HepG2 (cell line): ENCODE measurements around the gene PCSK6. TPM values are rescaled to one million over a fixed set of nuclear protein-coding genes. Genes with fewer than 3 reads are reported as not detected.
A peak's percentile ranks its signal among the peaks of the same experiment; 100 is the strongest.

Source experiments
- CHD4 ChIP-seq: fragments of 200-600 bp; sonication (generic); IDR thresholded peaks from 2 replicates; pipeline ENCODE4 v1.7.0; 2017; ENCODE audit warnings: mild to moderate bottlenecking, low read length, borderline replicate concordance
- FOXP4 ChIP-seq: sonication (generic); formaldehyde crosslinking; IDR thresholded peaks from 2 replicates; pipeline ENCODE4 v1.4.0; 2020; ENCODE audit warnings: missing genetic modification reagents
- GABPB1 ChIP-seq: IDR thresholded peaks from 2 replicates; pipeline ENCODE4 v1.6.1; 2016; ENCODE audit warnings: mild to moderate bottlenecking, missing genetic modification reagents, moderate library complexity, missing compliant biosample characterization
- JUNB ChIP-seq: sonication (generic); formaldehyde crosslinking; IDR thresholded peaks from 2 replicates; pipeline ENCODE4 v1.8.0; 2022; ENCODE audit warnings: missing genetic modification reagents, mild to moderate bottlenecking, borderline replicate concordance
- KAT8 ChIP-seq: IDR thresholded peaks from 2 replicates; pipeline ENCODE4 v1.6.1; 2016; ENCODE audit warnings: missing genetic modification reagents, missing compliant biosample characterization
- NFE2 ChIP-seq: sonication (generic); formaldehyde crosslinking; IDR thresholded peaks from 2 replicates; pipeline ENCODE4 v1.4.0; 2020; ENCODE audit warnings: missing genetic modification reagents
- RBM39 ChIP-seq: fragments of 200-400 bp; formaldehyde crosslinking; IDR thresholded peaks from one replicate; pipeline ENCODE4 v1.6.1; 2018; ENCODE audit warnings: antibody characterized with exemption, mild to moderate bottlenecking, low read depth, low read length; ENCODE audit not compliant: poor library complexity, severe bottlenecking
- ZFP36L1 ChIP-seq: sonication (generic); formaldehyde crosslinking; IDR thresholded peaks from 2 replicates; pipeline ENCODE4 v1.8.0; 2022; ENCODE audit warnings: mild to moderate bottlenecking, missing genetic modification reagents, moderate library complexity
- ZSCAN29 ChIP-seq: sonication (generic); formaldehyde crosslinking; conservative IDR thresholded peaks from 2 replicates; pipeline ENCODE4 v1.4.0; 2020; ENCODE audit warnings: mild to moderate bottlenecking, missing genetic modification reagents
- polyA plus RNA-seq, 8 experiments: library from polyadenylated mRNA; depleted of rRNA in 3 of 8; stranded (reverse) in 7 of 8; unstranded in 1 of 8; fragments of >200 nt; fragmentation: Illumina TruSeq in 4 of 8; extraction: Trizol in 4 of 8; gene quantifications; 2 replicates each; pipeline versions ENCODE4 v1.2.1 to v1.2.3, GENCODE V29; 2011 to 2016; ENCODE audit warnings: low read depth in 4 of 8, missing spikeins in 1 of 8, mixed read lengths in 1 of 8; ENCODE audit not compliant: insufficient read depth in 1 of 8
- total RNA-seq, 5 experiments: library from RNA; depleted of rRNA; stranded (reverse); fragments of >200 nt; fragmentation: Illumina TruSeq; extraction: Trizol; gene quantifications; 2 replicates each; pipeline ENCODE4 v1.2.3, GENCODE V29; 2016; ENCODE audit warnings: low read depth in 1 of 5
- TF ChIP-seq, protein P1 (sequence below): sonication (generic); formaldehyde crosslinking; IDR thresholded peaks from 2 replicates; pipeline ENCODE4 v1.5.0; 2020; ENCODE audit warnings: missing genetic modification reagents
- TF ChIP-seq, protein P2 (sequence below): sonication (generic); formaldehyde crosslinking; IDR thresholded peaks from 2 replicates; pipeline ENCODE4 v1.4.0; 2020; ENCODE audit warnings: missing genetic modification reagents, borderline replicate concordance
- TF ChIP-seq, protein P3 (sequence below): sonication (generic); formaldehyde crosslinking; IDR thresholded peaks from 2 replicates; pipeline ENCODE4 v1.5.1; 2020; ENCODE audit warnings: missing genetic modification reagents, mild to moderate bottlenecking, borderline replicate concordance
- TF ChIP-seq, protein P4 (sequence below): sonication (generic); formaldehyde crosslinking; IDR thresholded peaks from 2 replicates; pipeline ENCODE4 v1.8.1; 2022; ENCODE audit warnings: low read depth, mild to moderate bottlenecking, missing genetic modification reagents
- TF ChIP-seq, protein P5 (sequence below): sonication (generic); formaldehyde crosslinking; IDR thresholded peaks from 2 replicates; pipeline ENCODE4 v1.8.0; 2022; ENCODE audit warnings: missing genetic modification reagents, low read depth, mild to moderate bottlenecking, borderline replicate concordance

Gene PCSK6
- total and polyA plus RNA-seq, 2 of the 13 experiments (the other 11 are each of a cell fraction or from before 2014, with no cell fraction given): 56.5 to 155 TPM

- TF ChIP-seq, protein P1, sequence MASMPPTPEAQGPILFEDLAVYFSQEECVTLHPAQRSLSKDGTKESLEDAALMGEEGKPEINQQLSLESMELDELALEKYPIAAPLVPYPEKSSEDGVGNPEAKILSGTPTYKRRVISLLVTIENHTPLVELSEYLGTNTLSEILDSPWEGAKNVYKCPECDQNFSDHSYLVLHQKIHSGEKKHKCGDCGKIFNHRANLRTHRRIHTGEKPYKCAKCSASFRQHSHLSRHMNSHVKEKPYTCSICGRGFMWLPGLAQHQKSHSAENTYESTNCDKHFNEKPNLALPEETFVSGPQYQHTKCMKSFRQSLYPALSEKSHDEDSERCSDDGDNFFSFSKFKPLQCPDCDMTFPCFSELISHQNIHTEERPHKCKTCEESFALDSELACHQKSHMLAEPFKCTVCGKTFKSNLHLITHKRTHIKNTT: no peak
- TF ChIP-seq GABPB1 (CRISPR knock-in tag) (peak; percentile 90), ZSCAN29 (peak; percentile 40; the same call in 1 of the 2 replicates), ZFP36L1 (CRISPR knock-in tag) (no peak), FOXP4 (CRISPR knock-in tag) (no peak), JUNB (CRISPR knock-in tag) (no peak), NFE2 (CRISPR knock-in tag) (no peak), CHD4 (no peak), RBM39 (peak; percentile 40), KAT8 (CRISPR knock-in tag) (peak; percentile 46; the same call in 1 of the 2 replicates)
- TF ChIP-seq, protein P2, sequence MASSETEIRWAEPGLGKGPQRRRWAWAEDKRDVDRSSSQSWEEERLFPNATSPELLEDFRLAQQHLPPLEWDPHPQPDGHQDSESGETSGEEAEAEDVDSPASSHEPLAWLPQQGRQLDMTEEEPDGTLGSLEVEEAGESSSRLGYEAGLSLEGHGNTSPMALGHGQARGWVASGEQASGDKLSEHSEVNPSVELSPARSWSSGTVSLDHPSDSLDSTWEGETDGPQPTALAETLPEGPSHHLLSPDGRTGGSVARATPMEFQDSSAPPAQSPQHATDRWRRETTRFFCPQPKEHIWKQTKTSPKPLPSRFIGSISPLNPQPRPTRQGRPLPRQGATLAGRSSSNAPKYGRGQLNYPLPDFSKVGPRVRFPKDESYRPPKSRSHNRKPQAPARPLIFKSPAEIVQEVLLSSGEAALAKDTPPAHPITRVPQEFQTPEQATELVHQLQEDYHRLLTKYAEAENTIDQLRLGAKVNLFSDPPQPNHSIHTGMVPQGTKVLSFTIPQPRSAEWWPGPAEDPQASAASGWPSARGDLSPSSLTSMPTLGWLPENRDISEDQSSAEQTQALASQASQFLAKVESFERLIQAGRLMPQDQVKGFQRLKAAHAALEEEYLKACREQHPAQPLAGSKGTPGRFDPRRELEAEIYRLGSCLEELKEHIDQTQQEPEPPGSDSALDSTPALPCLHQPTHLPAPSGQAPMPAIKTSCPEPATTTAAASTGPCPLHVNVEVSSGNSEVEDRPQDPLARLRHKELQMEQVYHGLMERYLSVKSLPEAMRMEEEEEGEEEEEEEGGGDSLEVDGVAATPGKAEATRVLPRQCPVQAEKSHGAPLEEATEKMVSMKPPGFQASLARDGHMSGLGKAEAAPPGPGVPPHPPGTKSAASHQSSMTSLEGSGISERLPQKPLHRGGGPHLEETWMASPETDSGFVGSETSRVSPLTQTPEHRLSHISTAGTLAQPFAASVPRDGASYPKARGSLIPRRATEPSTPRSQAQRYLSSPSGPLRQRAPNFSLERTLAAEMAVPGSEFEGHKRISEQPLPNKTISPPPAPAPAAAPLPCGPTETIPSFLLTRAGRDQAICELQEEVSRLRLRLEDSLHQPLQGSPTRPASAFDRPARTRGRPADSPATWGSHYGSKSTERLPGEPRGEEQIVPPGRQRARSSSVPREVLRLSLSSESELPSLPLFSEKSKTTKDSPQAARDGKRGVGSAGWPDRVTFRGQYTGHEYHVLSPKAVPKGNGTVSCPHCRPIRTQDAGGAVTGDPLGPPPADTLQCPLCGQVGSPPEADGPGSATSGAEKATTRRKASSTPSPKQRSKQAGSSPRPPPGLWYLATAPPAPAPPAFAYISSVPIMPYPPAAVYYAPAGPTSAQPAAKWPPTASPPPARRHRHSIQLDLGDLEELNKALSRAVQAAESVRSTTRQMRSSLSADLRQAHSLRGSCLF (CRISPR knock-in tag): peak; percentile 59; the same call in 1 of the 2 replicates
- TF ChIP-seq, protein P3, sequence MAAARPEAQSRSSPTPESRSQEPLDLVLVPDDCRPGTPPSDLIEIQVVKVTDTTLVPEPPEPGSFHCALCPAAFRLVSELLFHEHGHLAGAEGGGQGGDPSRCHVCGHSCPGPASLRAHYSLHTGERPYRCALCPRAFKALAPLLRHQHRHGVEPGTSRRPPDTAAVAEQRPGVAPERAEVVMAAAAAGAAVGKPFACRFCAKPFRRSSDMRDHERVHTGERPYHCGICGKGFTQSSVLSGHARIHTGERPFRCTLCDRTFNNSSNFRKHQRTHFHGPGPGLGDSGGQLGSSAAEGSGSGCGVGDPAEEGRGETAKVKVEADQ (CRISPR knock-in tag): no peak
- TF ChIP-seq, protein P4, sequence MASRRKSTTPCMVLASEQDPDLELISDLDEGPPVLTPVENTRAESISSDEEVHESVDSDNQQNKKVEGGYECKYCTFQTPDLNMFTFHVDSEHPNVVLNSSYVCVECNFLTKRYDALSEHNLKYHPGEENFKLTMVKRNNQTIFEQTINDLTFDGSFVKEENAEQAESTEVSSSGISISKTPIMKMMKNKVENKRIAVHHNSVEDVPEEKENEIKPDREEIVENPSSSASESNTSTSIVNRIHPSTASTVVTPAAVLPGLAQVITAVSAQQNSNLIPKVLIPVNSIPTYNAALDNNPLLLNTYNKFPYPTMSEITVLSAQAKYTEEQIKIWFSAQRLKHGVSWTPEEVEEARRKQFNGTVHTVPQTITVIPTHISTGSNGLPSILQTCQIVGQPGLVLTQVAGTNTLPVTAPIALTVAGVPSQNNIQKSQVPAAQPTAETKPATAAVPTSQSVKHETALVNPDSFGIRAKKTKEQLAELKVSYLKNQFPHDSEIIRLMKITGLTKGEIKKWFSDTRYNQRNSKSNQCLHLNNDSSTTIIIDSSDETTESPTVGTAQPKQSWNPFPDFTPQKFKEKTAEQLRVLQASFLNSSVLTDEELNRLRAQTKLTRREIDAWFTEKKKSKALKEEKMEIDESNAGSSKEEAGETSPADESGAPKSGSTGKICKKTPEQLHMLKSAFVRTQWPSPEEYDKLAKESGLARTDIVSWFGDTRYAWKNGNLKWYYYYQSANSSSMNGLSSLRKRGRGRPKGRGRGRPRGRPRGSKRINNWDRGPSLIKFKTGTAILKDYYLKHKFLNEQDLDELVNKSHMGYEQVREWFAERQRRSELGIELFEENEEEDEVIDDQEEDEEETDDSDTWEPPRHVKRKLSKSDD: no peak
- TF ChIP-seq, protein P5, sequence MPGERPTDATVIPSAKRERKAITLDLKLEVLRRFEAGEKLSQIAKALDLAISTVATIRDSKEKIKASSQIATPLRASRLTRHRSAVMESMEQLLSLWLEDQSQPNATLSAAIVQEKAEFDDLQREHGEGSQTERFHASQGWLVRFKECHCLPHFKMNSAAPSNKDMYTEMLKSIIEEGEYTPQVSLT (CRISPR knock-in tag): no peak
Measured at GRCh38 chr15:101277038-101277822, 212.3 kb downstream of the PCSK6 start, which contains the start of gene SELENOS (continued).
